Activated T-helper 1 cell treated with anti-CD3 and anti-CD28 coated beads, Interleukin-2, amount 50 U/mL, for 16 hours (primary cell): ENCODE measurements around the gene IRX2.

Experiments used
- DNase-seq, 2 donors: peaks; one replicate each; pipeline ENCODE4 v3.0.0-alpha.2; 2020; ENCODE audit warnings: low read depth in 1 of 2, low spot score in 1 of 2

The IRX2 gene

GRCh38 chr5:2751592-2752021 lies at the start of gene IRX2:
Gene IRX2, minus strand, starts transcription at chr5:2751677. Its CDS starts 264 bp downstream, at chr5:2751413.
- no peak for DNase-seq

- no peak for DNase-seq
Measured at GRCh38 chr5:2800035-2800434, 48.6 kb upstream of the IRX2 start.

- DNase-seq, result no peak
Measured at GRCh38 chr5:2797981-2798380, 46.5 kb upstream of the IRX2 start.

GRCh38 chr5:2797160-2797559 lies 45.7 kb upstream of the IRX2 start:
- no peak for DNase-seq

GRCh38 chr5:2783223-2783622 lies 31.7 kb upstream of the IRX2 start:
- no peak for DNase-seq

GRCh38 chr5:2782658-2783057 lies 31.2 kb upstream of the IRX2 start:
- no peak for DNase-seq

- no peak for DNase-seq
Measured at GRCh38 chr5:2780421-2781171, 29.1 kb upstream of the IRX2 start.

- no peak for DNase-seq
Measured at GRCh38 chr5:2779459-2779858, 28.0 kb upstream of the IRX2 start.

GRCh38 chr5:2776337-2777302 lies 25.1 kb upstream of the IRX2 start:
- DNase-seq, result no peak

GRCh38 chr5:2773327-2773726 lies 21.9 kb upstream of the IRX2 start:
- no peak for DNase-seq

GRCh38 chr5:2767089-2767488 lies 15.6 kb upstream of the IRX2 start:
- DNase-seq, result no peak

GRCh38 chr5:2764581-2764980 lies 13.1 kb upstream of the IRX2 start:
- DNase-seq, result no peak

GRCh38 chr5:2763533-2763794 lies 12.0 kb upstream of the IRX2 start:
- DNase-seq, result no peak

GRCh38 chr5:2762744-2763532 lies 11.5 kb upstream of the IRX2 start:
- no peak for DNase-seq

- DNase-seq, result no peak
Measured at GRCh38 chr5:2761921-2762488, 10.5 kb upstream of the IRX2 start.

- no peak for DNase-seq
Measured at GRCh38 chr5:2759696-2760461, 8.4 kb upstream of the IRX2 start.

- no peak for DNase-seq
Measured at GRCh38 chr5:2759091-2759490, 7.6 kb upstream of the IRX2 start.

- no peak for DNase-seq
Measured at GRCh38 chr5:2758632-2759031, 7.2 kb upstream of the IRX2 start.

- no peak for DNase-seq
Measured at GRCh38 chr5:2757563-2758351, 6.3 kb upstream of the IRX2 start.
